PC-3 (cell line): ENCODE results near the gene WDFY3.

Experiments
- CTCF ChIP-seq: fragments of 300-600 bp; sonication (generic); conservative IDR thresholded peaks from 2 replicates; pipeline ENCODE4 v1.5.1; 2017; ENCODE audit warnings: antibody characterized with exemption, low read depth, mild to moderate bottlenecking, low read length
- EZH2 ChIP-seq: fragments of 300-600 bp; sonication (generic); IDR thresholded peaks from one replicate; pipeline ENCODE4 v1.6.1; 2017; ENCODE audit warnings: antibody characterized with exemption, mild to moderate bottlenecking, low read length; ENCODE audit not compliant: unreplicated experiment
- EZH2phosphoT487 ChIP-seq: fragments of 300-600 bp; sonication (generic); IDR thresholded peaks from 2 replicates; pipeline ENCODE4 v1.6.1; 2018; ENCODE audit warnings: mild to moderate bottlenecking, antibody characterized with exemption, low read length, borderline replicate concordance

GRCh38 chr4:84648863-84649647, 317.4 kb downstream of the WDFY3 start:
- TF ChIP-seq CTCF (no peak), EZH2phosphoT487 (no peak), EZH2 (no peak)
